H54 (cell line): ENCODE data around the gene ADGRL4.

Experiments
- DNase-seq: peaks from one replicate; pipeline ENCODE4 v3.0.0; 2011; ENCODE audit warnings: low spot score, mixed read lengths; ENCODE audit not compliant: insufficient read length
- FAIRE-seq: peaks from 3 replicates; lab custom pipeline; 2011; peaks lifted over from hg19 to GRCh38; lab: Jason Lieb, UNC
- POLR2A ChIP-seq: IDR thresholded peaks from 2 replicates; pipeline ENCODE4 v1.6.1; 2011; ENCODE audit warnings: low read depth, mild to moderate bottlenecking, low read length

The ADGRL4 gene

DNA sequence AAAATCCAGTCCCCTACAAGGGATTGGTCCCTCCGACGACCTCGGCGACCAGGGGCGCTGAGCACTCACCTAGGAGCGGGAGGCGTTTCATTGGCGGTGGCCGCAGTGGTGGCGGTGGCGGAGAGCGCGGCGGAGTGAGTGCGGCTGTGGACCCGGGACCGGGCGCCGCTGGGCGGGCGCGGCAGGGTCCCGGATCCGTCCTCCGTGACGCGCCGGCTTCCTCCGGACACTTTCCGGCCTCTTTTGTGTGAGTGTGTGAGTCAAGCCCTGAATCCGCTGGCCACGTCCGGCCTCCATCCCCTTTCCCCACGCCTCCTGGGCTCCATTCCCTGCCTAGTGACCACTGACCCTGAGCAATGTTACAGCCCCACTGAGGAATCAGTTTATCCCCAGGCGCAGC, at the start of gene ADGRL4:
Gene ADGRL4 (minus strand): TSS at position 167 of the 400 bp plus-strand sequence. CDS start 76 bp downstream, at position 91.
- no peak for DNase-seq
- no peak for FAIRE-seq
- TF ChIP-seq POLR2A = no peak

DNA sequence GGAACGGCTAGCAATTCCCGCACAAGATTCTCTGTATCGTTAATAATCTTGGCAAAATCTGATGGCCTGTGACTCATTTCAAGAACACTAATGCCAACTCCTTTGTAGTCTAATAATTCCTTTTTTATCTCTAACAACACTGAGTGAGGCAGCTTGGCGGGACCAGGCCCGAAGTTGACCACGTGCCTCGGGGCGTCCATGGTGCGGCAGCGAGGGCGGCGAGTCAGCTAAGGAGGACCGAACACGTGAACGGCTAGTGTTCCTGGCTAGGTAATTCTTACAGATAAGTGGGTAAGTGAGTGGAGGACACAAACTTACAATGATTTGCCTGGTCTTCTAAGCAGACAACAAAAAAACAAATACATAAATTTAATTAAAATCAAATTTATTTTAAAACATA, 49.3 kb upstream of the ADGRL4 start:
- DNase-seq = no peak
- TF ChIP-seq POLR2A = no peak
- FAIRE-seq = no peak

DNA sequence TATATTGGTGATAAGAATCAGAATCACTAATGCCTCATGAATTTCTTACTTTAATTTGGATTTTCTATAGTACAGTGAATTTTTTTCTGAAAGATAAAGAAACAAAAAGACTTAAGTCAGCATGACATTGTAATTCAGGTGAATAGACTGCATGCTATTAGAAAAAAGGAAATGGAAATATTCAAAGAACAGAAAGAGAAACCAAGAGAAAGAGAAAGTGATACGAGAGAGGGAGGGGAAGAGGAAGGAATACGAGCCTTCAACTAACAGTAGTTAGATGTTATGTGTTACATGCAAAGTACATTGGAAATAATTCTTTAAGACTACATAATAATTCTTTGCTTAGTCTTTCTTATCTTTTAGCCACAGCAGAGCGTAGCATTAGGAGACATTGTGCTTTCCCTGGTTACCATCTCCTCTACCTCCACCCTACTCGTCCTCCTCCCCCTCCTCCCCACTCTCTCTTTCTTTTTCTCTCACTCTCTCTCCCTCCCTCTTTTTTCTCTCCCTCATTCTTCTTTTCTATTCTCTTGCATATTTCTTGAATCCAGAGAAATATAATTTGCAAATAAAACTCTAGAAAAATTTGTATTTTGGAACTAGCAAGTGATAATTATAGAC, 46.4 kb upstream of the ADGRL4 start:
- DNase-seq = no peak
- FAIRE-seq = peak; percentile 89

DNA sequence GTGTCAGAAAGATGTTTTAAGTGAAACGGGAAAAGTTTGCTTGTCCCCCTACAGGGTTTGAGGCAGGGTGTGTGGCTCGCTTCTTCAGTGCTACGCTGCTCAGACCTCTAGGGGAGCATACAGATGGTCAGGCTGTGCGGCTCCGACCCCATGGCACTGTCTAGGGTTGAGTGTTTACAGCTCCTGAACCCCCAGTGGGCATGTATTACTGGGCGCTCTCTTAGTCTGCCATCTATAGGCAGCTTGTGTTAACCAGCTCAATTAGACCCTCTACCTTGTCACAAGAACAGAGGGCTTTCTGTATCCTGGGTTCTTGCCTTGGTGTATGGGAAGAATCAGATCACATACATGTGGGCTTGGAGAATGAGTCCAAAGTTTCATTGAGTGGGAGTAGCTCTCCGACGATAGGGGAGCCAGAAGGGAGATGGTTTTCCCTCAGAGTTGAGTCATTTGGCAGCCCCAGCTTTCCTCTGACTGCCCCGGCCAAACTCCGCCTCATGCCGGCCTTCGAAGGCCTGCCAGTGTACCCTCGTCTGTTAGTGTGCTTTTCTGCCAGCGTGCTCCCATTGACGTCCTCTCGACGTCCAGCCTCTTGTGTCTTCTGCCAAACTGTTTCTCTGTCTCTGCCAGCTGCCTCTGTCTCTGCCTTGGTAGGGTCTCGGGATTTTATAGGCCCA, 38.6 kb upstream of the ADGRL4 start:
- DNase-seq = peak; percentile 22
- TF ChIP-seq POLR2A = no peak
- peak; percentile 80 for FAIRE-seq

More for the DNA sequence above, 46.4 kb upstream of the ADGRL4 start:
- TF ChIP-seq POLR2A = no peak

DNA sequence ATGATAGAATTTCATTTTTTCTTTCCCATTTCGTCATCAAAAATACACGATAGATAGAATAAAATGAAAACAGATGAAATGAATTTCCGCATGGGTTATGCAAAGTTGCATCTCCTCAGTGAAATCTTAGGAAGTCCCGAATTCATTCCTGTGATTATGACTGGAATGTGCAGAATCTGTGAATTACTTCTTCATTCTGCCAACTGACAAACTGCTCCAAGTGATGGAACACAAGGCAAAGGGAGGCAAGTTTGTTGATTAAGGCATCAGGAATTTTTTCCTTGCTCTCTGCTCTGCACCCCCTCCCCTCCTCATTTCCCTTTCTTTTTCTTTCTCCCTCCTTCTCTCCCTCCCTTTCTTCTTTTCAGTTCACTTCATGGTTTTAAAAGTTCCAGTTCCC, 37.0 kb upstream of the ADGRL4 start:
- FAIRE-seq (peak; percentile 97), DNase-seq (no peak)
- no peak for TF ChIP-seq POLR2A

DNA sequence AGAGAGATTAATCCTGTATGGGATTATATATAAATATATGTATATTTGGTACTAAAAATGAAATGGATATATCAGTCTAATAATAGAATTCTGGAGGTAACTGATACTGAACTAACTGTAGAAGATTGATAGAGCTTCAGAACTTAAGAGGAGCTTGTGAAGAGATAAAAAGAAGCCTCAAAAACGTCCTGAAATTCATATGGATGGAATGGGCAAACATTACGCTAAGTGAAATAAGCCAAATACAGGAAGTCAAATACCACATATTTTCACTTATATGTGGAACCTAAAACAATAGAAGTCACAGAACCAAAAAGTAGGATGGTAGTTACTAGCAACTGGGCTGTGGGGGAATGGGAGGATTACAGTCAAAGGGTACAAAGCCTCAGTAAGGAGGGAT, 36.0 kb upstream of the ADGRL4 start:
- no peak for TF ChIP-seq POLR2A
- DNase-seq (no peak), FAIRE-seq (peak; percentile 55)

DNA sequence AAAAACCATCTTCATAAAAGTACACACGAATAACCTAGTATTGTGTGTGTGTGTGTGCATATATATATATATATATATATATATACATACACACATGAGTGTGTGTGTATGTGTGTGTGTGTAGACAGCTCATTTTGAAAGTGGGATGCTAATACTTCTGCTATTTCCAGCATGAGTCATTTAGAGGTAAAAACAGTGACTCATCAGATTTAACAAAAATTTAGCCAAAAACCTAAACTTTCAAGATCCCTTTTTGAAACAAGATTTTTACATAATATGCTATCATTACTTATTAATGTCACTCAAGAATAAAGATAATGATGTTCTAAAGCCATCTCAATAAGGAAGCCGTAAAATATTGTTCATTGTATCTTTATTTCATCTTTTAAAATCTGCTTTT, 35.6 kb upstream of the ADGRL4 start:
- DNase-seq (no peak), FAIRE-seq (no peak)
- TF ChIP-seq POLR2A = no peak

DNA sequence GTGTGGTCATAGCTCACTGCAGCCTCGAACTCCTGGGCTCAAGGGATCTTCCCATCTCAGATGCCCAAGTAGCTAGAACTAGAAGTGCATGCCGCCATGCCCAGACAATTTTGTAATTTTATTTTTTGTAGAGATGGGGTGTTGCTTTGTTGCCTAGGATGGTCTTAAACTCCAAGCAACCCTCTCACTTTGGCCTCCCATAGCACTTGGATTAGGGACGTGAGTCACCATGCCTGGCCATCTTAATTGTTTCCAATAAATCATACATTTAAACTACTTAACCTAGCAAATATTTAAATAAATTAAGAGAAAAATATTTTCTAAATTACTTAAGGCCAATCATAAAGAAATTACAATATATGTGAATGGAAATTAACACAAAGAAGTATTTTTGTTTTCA, 35.1 kb upstream of the ADGRL4 start:
- FAIRE-seq = no peak
- DNase-seq = no peak
- TF ChIP-seq POLR2A = no peak

DNA sequence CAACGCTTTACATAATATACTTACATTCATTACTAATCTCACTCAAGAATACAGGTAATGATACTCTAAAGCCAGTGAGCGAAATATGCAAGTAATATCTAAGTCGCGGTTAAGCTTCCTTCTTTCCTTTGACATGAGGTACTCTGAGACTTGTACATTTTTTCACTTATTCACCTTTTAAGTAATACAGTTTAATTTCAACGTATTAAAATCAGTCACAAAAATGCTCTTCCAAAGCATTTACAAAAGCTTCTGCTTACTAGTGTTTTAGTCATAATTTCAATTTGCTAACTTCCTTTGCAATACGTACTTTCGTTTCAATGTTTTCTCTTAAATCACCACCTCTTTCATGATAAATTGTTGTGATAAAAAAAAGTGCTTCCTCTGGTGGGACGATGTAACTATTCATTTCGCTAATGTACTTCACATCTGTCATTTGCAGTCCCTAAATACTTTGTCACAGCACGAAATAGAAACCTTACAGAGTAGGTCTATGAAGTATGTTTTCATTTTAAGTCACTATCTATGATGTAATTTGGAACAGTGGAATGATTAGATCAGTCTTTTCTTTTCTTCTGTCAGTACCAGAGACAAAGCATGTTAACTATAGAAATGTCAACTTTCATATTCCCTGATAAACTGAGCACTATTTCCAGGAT, 34.0 kb upstream of the ADGRL4 start:
- TF ChIP-seq POLR2A = no peak
- no peak for DNase-seq
- peak; percentile 84 for FAIRE-seq

DNA sequence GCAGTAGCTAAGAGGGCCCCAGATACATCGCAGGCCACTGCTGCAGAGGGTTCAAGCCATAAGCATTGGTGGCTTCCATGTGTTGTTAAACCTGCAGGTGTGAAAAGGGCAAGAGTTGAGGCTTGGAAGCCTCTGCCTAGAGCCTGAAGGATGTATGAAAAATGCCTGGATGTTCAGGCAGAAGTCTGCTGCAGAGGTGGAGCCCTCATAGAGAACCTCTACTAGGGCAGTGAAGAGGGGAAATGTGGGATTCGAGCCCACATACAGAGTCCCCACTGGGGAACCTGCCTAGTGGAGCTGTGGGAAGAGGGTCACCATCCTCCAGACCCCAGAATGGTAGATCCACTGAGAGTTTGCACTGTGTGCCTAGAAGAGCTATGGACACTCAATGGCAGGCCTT, 30.6 kb upstream of the ADGRL4 start:
- no peak for DNase-seq
- FAIRE-seq = no peak

DNA sequence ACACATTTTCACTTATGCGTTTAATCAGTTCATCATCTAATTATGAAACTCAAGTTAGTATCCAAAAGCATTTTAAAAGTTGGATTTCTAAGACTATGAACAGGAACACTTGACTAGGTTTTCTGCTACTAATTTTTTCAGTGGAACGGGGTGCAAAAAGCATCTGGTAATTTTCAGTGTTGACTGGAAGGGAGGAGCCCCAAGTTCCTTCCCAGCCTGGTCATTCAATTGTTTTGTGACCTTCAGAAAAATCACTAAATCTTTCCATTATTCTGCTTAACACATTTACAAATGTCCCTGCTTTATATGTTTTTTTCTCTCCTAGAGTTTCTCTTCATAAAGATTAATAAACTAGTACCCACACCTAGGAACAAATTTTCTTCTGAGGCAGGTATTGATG, 6.0 kb upstream of the ADGRL4 start:
- no peak for TF ChIP-seq POLR2A
- DNase-seq (no peak), FAIRE-seq (no peak)

More for the DNA sequence above, 30.6 kb upstream of the ADGRL4 start:
- no peak for TF ChIP-seq POLR2A

DNA sequence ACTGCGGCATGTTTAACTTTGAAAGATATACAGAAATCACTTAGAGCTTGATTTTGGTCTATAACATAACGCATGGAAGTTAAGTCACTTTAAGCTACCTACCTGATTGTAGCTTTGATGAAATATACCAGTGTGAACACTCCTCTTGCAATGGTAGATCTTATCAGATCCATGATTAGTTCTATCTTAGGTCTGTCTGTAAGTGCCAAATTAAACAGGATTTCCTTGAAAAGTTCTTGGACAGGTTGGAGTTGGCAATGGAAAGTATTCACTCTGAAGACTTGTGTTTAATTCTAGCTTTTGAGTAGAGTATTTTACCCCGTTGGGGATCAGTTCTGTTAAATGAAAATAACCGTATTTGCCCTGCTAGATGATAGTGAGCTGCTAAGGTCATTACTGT, 4.1 kb upstream of the ADGRL4 start:
- no peak for TF ChIP-seq POLR2A
- no peak for FAIRE-seq
- no peak for DNase-seq

DNA sequence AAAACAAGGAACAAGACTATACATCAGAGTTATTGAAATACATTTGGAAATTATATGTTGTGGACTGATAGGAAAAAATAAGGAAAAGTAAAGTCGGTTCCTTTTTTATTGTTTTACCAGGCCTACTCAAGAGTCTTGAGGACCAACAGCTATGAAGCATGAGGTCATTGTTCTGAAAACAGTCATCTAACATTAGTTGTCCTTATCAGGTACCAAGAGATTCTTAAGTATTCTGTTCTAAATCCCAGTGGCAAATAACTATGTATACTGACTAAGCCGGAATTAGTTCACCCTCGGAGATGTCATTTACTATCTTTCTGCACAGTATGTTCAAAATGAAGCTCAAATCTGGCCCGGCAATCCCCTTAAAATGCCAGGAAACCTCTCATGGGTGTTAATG, 585 bp downstream of the ADGRL4 start:
- no peak for TF ChIP-seq POLR2A
- FAIRE-seq = no peak
- DNase-seq = no peak

DNA sequence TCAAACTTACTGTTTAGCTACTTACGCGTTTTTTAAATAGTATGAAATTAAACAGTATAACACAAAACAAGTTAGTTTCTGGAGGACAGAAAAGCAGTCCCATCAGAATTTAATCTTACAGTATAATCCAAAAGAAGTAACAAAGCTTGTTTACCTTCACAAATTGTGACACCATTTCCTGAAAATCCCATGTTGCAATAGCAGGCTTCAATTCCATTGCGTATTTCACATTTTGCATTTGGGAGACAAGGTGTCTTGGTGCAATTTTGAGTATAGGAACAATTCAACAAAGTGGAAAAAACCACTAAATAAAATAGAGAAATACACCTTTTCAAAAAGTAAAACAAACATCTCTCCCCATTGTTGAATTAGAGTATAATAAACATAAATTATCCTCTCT, 1.6 kb downstream of the ADGRL4 start:
- DNase-seq (no peak), FAIRE-seq (no peak)
- TF ChIP-seq POLR2A = no peak
